ENCODE data around the gene TPH1.

GRCh38 chr11:18071098-18071705 is 25.1 kb upstream of the TPH1 start:
- TF ChIP-seq CTCF (IDR thresholded peaks at IDR 0.05) (no peak), POLR2A (IDR thresholded peaks at IDR 0.05) (no peak)

Data from Peyer's patch (tissue), 4 donors.